Measurements from ENCODE around the gene LGALS9C. TPM values are rescaled to one million over a fixed set of nuclear protein-coding genes. Genes with fewer than 3 reads are reported as not detected.
"Not testable (repeated sequence)": the region's sequence is repeated elsewhere in the genome, so short reads cannot be mapped to it uniquely, and the experiment has no call there.

Gene LGALS9C
- total RNA-seq, 1 donor from 2014 or later, result not detected

DNA sequence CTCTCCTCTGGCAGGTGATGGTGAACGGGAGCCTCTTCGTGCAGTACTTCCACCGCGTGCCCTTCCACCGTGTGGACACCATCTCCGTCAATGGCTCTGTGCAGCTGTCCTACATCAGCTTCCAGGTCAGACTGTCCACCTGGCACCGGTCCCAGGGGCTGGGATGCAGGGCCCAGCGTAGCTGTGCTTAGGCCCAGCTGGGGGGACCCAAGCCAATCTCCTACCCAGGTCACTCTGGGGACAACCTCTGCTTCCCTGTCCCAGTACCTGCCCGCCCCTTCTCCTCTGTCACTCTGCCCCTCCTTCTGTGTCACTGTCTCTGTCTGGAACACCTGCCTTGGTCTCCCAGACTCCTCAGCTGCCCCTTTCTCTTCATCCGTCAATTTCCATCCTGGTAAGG is 11.0 kb downstream of the LGALS9C start:
- intact Hi-C loops (cut with micrococcal nuclease); H3K27me3 Mint-ChIP-seq: not testable (repeated sequence)

DNA sequence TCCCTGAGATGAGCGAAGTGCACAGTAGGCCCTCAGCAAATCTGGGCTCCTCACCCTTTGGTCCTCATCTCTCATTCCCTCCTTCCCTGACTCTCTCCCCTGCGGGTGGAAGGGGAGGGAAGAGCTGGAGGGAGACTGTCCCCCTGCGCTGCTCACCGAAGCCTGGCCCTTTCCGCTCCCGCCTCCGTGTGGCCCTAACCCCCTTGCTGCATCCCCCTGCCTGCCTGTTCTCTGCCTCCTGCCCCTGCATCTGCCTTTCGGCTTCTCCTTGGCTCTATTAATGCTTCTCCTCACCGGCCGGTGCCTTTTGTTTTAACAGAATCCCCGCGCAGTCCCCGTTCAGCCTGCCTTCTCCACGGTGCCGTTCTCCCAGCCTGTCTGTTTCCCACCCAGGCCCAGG is 12.0 kb downstream of the LGALS9C start:
- POLR2A ChIA-PET; H3K27me3 Mint-ChIP-seq; H3K36me3 Mint-ChIP-seq (ENCODE audit: low read depth); CTCF ChIA-PET; ATAC-seq (ENCODE audit: low read depth); intact Hi-C loops (cut with micrococcal nuclease); DNase-seq; H3K4me3 Mint-ChIP-seq; H3K9me3 Mint-ChIP-seq; H3K4me1 Mint-ChIP-seq; H3K27ac Mint-ChIP-seq: not testable (repeated sequence)

More for the DNA sequence above, 11.0 kb downstream of the LGALS9C start:
- H3K9me3 Mint-ChIP-seq; CTCF ChIA-PET; ATAC-seq (ENCODE audit: low read depth); POLR2A ChIA-PET; H3K27ac Mint-ChIP-seq; H3K4me3 Mint-ChIP-seq; DNase-seq; H3K36me3 Mint-ChIP-seq (ENCODE audit: low read depth); H3K4me1 Mint-ChIP-seq: not testable (repeated sequence)

DNA sequence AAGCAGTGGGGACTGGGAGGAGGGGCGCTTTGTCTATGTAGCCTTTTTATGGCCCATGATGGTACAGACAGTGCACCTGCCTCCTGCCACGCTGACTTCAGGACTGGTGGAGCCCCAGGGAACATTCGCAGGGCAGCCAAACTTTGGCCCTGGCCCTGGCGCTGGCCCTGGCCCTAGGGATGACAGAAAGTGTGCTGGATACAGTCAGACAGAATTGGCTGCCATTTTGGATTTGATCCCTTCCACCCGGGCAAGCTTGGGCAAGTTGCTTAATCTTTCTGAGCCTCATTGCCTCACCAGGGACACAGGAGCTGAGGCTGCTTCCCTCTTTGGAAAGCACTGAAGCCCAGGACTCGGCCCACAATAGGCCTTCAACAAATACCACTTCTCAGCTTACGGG is 13.4 kb downstream of the LGALS9C start:
- H3K9me3 Mint-ChIP-seq; ATAC-seq (ENCODE audit: low read depth); intact Hi-C loops (cut with micrococcal nuclease); DNase-seq; H3K4me1 Mint-ChIP-seq; H3K4me3 Mint-ChIP-seq; CTCF ChIA-PET; H3K27ac Mint-ChIP-seq; POLR2A ChIA-PET; H3K27me3 Mint-ChIP-seq; H3K36me3 Mint-ChIP-seq (ENCODE audit: low read depth): not testable (repeated sequence)

DNA sequence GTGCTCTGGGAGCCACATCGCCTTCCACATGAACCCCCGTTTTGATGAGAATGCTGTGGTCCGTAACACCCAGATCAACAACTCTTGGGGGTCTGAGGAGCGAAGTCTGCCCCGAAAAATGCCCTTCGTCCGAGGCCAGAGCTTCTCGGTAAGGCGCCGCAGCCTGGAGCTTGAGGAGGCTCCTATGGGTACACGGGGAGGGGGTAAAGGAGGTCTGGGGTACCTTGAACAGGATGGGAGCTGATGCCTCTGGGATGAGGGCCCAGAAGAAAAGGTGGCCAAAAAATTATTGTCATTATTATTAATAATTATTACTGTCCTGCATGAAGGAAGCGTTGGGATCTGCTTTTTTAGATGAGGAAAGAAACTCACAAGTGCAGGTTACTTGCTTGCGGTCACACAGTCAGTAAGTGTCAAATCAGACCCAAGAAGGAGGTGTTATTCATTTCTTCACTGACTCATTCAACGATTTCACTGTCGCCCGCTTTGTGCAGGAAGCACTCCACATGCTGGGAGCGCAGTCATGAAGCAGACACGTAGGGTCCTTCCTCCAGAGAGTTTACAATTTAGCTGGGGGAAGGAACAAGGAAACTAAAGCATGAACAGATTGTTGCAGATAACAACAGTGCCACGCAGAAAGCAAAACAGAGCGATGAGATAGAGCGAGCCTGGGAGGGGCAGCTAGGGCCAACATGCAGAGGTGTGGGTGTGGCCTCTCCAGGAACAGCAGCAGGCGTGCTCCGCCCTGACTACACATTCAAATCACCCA is 16.3 kb downstream of the LGALS9C start:
- intact Hi-C loops (cut with micrococcal nuclease); H3K27ac Mint-ChIP-seq; ATAC-seq (ENCODE audit: low read depth); H3K36me3 Mint-ChIP-seq (ENCODE audit: low read depth); H3K4me1 Mint-ChIP-seq; H3K9me3 Mint-ChIP-seq; CTCF ChIA-PET; H3K4me3 Mint-ChIP-seq; DNase-seq; H3K27me3 Mint-ChIP-seq; POLR2A ChIA-PET: not testable (repeated sequence)

DNA sequence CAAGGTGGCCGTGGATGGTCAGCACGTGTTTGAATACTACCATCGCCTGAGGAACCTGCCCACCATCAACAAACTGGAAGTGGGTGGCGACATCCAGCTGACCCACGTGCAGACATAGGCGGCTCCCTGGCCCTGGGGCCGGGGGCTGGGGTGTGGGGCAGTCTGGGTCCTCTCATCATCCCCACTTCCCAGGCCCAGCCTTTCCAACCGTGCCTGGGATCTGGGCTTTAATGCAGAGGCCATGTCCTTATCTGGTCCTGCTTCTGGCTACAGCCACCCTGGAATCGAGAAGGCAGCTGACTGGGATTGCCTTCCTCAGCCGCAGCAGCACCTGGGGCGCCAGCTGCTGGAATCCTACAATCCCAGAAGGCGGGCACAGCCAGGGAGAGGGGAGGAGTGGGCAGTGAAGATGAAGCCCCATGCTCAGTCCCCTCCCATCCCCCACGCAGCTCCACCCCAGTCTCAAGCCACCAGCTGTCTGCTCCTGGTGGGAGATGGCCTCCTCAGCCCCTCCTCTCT is 17.7 kb downstream of the LGALS9C start:
- intact Hi-C loops (cut with micrococcal nuclease); H3K4me1 Mint-ChIP-seq; POLR2A ChIA-PET; H3K9me3 Mint-ChIP-seq; ATAC-seq (ENCODE audit: low read depth); H3K27ac Mint-ChIP-seq; CTCF ChIA-PET; H3K4me3 Mint-ChIP-seq; H3K36me3 Mint-ChIP-seq (ENCODE audit: low read depth); H3K27me3 Mint-ChIP-seq; DNase-seq: not testable (repeated sequence)

DNA sequence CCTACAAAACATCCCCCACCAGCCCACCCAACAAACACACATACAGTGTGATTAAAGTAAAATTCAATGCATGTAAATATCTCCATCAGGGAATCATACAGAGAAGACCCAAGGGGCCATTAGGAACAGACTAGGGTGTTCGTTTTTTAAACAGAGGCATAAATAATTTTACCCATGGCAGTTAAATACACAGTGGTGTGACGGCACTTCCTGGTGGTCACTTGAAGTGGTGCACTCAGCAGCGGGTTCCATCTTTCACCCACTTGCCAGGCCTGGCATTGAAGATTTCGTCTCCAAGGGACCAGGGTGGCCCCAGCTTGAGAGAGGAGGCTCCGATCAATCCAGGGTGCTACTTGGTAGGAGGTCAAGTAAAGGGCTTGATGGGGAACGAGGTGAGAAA is 20.5 kb downstream of the LGALS9C start:
- intact Hi-C loops (cut with micrococcal nuclease); H3K27me3 Mint-ChIP-seq; H3K4me3 Mint-ChIP-seq; ATAC-seq (ENCODE audit: low read depth); H3K9me3 Mint-ChIP-seq; POLR2A ChIA-PET; DNase-seq; H3K36me3 Mint-ChIP-seq (ENCODE audit: low read depth); H3K4me1 Mint-ChIP-seq; H3K27ac Mint-ChIP-seq; CTCF ChIA-PET: not testable (repeated sequence)

DNA sequence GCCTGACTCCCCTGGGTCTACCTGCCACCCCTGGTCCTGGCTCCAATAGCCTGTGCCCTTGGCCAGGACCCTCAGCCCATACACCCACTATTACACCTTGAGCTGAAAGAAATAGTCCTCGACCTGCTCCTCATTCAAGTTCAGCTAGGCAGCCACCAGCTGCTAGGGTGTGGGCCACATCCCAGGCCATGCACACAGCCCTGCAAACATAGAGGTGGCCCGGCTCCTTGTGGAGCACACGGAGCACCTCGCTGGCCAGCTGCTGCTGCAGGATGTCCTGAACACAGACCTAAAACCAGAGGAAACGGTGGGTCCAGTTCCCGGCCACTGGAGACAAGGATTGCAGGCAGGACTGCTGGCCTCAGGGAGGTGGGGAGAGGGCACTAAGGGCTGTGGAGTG is 22.5 kb downstream of the LGALS9C start:
- H3K4me1 Mint-ChIP-seq; CTCF ChIA-PET; H3K4me3 Mint-ChIP-seq; ATAC-seq (ENCODE audit: low read depth); intact Hi-C loops (cut with micrococcal nuclease); H3K9me3 Mint-ChIP-seq; H3K36me3 Mint-ChIP-seq (ENCODE audit: low read depth); H3K27me3 Mint-ChIP-seq; H3K27ac Mint-ChIP-seq; DNase-seq; POLR2A ChIA-PET: not testable (repeated sequence)

DNA sequence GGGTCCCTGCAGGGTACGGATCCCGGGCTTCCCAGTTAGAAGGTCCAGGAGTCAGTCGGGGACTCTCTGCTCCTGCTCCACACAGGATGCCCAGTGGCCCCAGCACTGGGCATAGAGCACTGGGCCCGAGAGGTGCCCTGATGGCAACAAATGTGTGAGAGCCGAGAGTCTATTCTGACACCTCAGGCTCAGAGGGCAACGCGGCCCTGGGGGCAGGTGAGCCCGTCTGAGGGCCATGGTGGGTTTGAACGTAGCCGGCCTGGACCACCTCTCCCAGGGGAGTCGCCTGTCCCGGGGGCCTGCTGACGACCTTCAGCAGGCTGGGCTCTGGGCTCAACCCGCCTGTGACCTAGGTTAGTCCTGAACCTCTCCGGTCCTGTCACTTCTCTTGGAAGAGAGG is 23.2 kb downstream of the LGALS9C start:
- not testable (repeated sequence) for H3K4me1 Mint-ChIP-seq; ATAC-seq (ENCODE audit: low read depth)

DNA sequence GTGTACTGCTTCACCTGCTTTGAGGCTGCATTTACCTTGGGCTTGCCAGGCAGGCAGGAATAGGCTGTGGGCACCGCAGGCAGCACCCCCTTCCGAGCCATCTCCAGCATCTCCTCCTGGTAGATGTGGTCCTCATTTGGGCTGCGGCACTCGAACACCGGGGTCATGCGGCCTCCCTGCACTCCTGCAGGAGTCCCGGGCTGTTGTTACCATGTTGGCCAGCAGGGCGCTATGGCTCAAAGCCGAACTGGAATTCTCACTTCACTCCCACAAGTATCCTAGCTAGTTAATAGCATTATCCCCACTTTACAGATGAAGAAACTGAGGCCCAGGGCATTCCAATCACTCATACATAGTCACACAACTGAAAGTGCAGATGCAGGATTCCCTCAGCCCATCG is 23.7 kb downstream of the LGALS9C start:
- H3K27me3 Mint-ChIP-seq; ATAC-seq (ENCODE audit: low read depth); H3K9me3 Mint-ChIP-seq; H3K4me3 Mint-ChIP-seq; H3K4me1 Mint-ChIP-seq; intact Hi-C loops (cut with micrococcal nuclease); CTCF ChIA-PET; H3K27ac Mint-ChIP-seq; H3K36me3 Mint-ChIP-seq (ENCODE audit: low read depth); DNase-seq; POLR2A ChIA-PET: not testable (repeated sequence)

More for the DNA sequence above, 23.2 kb downstream of the LGALS9C start:
- POLR2A ChIA-PET; DNase-seq; CTCF ChIA-PET; H3K9me3 Mint-ChIP-seq; H3K4me3 Mint-ChIP-seq; H3K36me3 Mint-ChIP-seq (ENCODE audit: low read depth); H3K27ac Mint-ChIP-seq; H3K27me3 Mint-ChIP-seq; intact Hi-C loops (cut with micrococcal nuclease): not testable (repeated sequence)

DNA sequence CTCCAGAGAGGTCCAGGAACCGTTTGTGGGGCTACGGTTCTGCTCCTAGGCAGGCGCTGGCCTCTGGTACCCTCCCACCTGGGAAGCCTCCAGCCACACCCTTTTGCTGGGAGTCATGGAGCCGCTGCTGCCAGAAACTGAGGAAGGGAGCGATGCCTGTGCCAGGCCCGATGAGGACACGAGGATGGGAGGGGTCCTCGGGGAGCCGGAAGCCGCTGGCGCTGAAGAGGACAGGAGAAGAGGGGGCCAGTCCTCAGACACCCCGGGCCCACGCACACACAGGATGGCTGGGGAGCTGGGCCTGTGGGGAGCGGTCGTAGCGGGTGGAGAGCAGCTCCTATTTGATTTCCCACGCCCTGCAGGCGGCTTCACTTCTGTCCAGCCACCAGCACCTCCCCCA is 24.2 kb downstream of the LGALS9C start:
- CTCF ChIA-PET; H3K36me3 Mint-ChIP-seq (ENCODE audit: low read depth); intact Hi-C loops (cut with micrococcal nuclease); POLR2A ChIA-PET; H3K4me1 Mint-ChIP-seq; H3K27me3 Mint-ChIP-seq; H3K4me3 Mint-ChIP-seq; H3K9me3 Mint-ChIP-seq; DNase-seq; H3K27ac Mint-ChIP-seq; ATAC-seq (ENCODE audit: low read depth): not testable (repeated sequence)

DNA sequence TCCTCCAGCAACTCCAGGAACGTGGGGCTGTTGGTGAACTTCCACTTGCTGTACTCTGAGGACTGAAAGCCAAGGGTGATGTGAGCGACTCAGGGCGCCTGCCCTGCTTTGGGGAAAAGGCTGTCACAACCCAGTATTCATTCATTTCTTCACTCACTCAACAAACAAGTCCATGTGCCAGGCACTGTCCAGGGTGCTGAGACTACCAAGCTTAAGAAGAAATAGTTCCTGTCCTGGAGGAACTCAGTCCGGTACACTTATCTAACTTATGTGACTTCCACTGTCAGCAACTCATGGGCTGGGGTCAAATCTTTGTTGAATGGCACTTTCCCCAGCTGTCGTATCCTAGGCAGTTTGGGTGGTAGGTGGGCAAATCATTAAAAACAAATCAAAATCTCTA is 26.6 kb downstream of the LGALS9C start:
- H3K27ac Mint-ChIP-seq; H3K27me3 Mint-ChIP-seq; H3K4me1 Mint-ChIP-seq; POLR2A ChIA-PET; ATAC-seq (ENCODE audit: low read depth); CTCF ChIA-PET; H3K4me3 Mint-ChIP-seq; H3K36me3 Mint-ChIP-seq (ENCODE audit: low read depth); H3K9me3 Mint-ChIP-seq; DNase-seq; intact Hi-C loops (cut with micrococcal nuclease): not testable (repeated sequence)

DNA sequence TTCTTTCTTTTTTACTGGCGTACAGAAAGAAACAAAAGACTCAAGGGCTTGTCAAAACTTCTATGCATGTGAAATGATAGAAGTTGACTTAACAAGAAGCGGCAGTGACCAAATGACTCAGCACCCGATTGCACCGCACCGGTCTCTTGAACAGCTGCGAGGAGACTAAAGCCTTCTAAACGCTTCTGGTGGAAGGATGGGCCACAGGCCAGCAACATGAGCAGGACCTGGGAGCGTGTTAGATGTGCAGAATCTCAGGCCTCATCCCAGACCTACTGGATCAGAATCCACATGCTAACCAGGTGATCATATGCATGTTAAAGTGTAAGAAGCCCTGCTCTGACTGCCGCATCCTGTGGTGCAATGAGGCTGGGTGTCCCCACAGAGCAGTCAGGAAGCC is 31.1 kb downstream of the LGALS9C start:
- H3K4me1 Mint-ChIP-seq; H3K27ac Mint-ChIP-seq; H3K27me3 Mint-ChIP-seq; H3K36me3 Mint-ChIP-seq (ENCODE audit: low read depth); intact Hi-C loops (cut with micrococcal nuclease); POLR2A ChIA-PET; ATAC-seq (ENCODE audit: low read depth); H3K4me3 Mint-ChIP-seq; CTCF ChIA-PET; DNase-seq; H3K9me3 Mint-ChIP-seq: not testable (repeated sequence)

DNA sequence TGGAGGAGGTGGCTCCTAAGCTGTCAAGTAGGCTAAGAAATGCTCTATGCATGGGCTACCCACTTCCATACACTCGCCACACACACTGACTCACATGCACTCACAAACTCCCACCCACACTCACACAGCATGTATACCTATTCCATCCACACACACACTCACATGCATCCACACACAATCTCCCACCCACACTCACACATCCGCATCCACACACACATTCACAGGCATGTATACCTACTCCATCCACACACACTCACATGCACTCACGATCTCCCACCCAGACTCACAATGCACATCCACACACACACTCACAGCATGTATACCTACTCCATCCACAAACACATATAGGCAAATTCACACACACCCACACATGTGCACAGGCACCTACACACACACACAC is 32.1 kb downstream of the LGALS9C start:
- DNase-seq; H3K27ac Mint-ChIP-seq; CTCF ChIA-PET; H3K4me3 Mint-ChIP-seq; H3K27me3 Mint-ChIP-seq; intact Hi-C loops (cut with micrococcal nuclease); H3K4me1 Mint-ChIP-seq; H3K9me3 Mint-ChIP-seq; ATAC-seq (ENCODE audit: low read depth); POLR2A ChIA-PET; H3K36me3 Mint-ChIP-seq (ENCODE audit: low read depth): not testable (repeated sequence)

Measured in activated B cell treated with CpG ODN at 0.5 μM for 24 hours (primary cell).